Panc1 (cell line): Measurements from ENCODE around the gene HOXA5.

Experiments
- POLR2AphosphoS5 ChIP-seq: IDR thresholded peaks from 2 replicates; pipeline ENCODE4 v1.6.1; 2012; ENCODE audit warnings: mild to moderate bottlenecking, low read depth, low read length, moderate library complexity
- REST ChIP-seq, 2 experiments: IDR thresholded peaks; 2 replicates each; pipeline ENCODE4 v1.6.1; 2011 to 2012; ENCODE audit warnings: low read depth in 2 of 2, control low read depth in 1 of 2, low read length in 1 of 2, mild to moderate bottlenecking in 1 of 2, moderate library complexity in 1 of 2; ENCODE audit not compliant: insufficient read depth in 1 of 2
- SIN3A ChIP-seq: IDR thresholded peaks from 2 replicates; pipeline ENCODE4 v1.6.1; 2012; ENCODE audit warnings: low read depth, mild to moderate bottlenecking, low read length, moderate library complexity, borderline replicate concordance; ENCODE audit not compliant: insufficient read depth
- TCF7L2 ChIP-seq: IDR thresholded peaks from 2 replicates; pipeline ENCODE4 v1.6.1; 2011; ENCODE audit warnings: mild to moderate bottlenecking, low read depth, low read length, inconsistent platforms
- TF ChIP-seq, protein P1 (sequence below): fragments of 450-650 bp; IDR thresholded peaks from 2 replicates; pipeline ENCODE4 v1.5.1; 2017; ENCODE audit warnings: mild to moderate bottlenecking

DNA sequence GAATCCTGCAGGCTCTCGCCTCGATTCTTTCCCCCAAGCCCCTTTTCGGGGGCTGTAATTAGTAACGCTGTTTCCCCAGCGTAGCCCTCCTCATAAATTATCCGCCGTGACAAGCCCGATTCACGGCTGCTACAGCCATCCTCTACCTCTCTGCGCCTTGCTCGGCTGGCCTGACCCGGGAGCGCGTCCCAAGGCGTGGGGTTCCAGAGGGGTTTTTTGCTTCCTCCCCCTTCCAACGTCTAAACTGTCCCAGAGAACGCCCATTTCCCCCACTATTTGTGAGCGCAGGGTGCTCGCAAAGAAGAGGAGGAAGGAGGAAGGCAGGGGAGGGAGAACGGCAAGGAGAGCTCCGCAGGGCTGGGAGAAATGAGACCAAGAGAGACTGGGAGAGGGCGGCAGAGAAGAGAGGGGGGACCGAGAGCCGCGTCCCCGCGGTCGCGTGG, 880 bp downstream of the HOXA5 start:
- TF ChIP-seq, protein P1, sequence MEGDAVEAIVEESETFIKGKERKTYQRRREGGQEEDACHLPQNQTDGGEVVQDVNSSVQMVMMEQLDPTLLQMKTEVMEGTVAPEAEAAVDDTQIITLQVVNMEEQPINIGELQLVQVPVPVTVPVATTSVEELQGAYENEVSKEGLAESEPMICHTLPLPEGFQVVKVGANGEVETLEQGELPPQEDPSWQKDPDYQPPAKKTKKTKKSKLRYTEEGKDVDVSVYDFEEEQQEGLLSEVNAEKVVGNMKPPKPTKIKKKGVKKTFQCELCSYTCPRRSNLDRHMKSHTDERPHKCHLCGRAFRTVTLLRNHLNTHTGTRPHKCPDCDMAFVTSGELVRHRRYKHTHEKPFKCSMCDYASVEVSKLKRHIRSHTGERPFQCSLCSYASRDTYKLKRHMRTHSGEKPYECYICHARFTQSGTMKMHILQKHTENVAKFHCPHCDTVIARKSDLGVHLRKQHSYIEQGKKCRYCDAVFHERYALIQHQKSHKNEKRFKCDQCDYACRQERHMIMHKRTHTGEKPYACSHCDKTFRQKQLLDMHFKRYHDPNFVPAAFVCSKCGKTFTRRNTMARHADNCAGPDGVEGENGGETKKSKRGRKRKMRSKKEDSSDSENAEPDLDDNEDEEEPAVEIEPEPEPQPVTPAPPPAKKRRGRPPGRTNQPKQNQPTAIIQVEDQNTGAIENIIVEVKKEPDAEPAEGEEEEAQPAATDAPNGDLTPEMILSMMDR = no peak
- TF ChIP-seq POLR2AphosphoS5 = no peak
- no peak for TF ChIP-seq SIN3A
- TF ChIP-seq TCF7L2 = no peak
- TF ChIP-seq REST (IDR thresholded peaks at IDR 0.05; ENCODE audit: insufficient read depth in 1 of 2, low read depth in 2 of 2, low read length in 1 of 2) = no peak
